Skin of body (tissue), 1 donor: Measurements from ENCODE around the gene TSHZ1. TPM values are rescaled to one million over a fixed set of nuclear protein-coding genes. Genes with fewer than 3 reads are reported as not detected.

Source experiments
- total RNA-seq: library from RNA; depleted of rRNA; stranded (reverse); fragments of >200 nt; gene quantifications from one replicate; pipeline ENCODE4 v1.2.3, GENCODE V29; 2014

TSHZ1 gene
- total RNA-seq, 1 donor from 2014 or later, result 8.7 TPM

Other genes with a start within 250 kb of the TSHZ1 start
- gene PTGR3, start 1.7 kb upstream of the TSHZ1 start, total RNA-seq, result 11.8 TPM
- gene SMIM21, start 216.9 kb downstream of the TSHZ1 start, total RNA-seq, result not detected